ENCODE measurements around the gene USP10.

DNA sequence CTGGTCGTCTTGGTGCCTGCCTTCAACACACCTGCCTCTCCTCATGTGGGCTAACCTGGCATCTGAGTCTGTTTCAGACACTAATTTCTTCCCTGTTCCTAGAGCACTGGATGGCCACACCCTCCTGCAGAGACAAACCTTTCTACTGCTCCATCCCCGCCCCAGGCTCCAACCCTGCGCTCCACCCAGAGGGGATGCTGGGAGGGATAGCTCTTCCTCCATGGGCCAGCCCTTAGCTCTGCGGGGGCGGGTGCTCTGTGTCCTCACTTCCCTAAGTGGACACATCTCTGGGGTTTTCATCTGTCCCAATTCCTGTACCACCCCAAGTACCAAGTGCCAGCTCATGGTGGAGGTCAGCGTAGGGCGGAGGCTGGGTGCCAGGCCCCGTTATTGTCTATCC lies 109.0 kb downstream of the USP10 start:
- TF ChIP-seq, protein P1, sequence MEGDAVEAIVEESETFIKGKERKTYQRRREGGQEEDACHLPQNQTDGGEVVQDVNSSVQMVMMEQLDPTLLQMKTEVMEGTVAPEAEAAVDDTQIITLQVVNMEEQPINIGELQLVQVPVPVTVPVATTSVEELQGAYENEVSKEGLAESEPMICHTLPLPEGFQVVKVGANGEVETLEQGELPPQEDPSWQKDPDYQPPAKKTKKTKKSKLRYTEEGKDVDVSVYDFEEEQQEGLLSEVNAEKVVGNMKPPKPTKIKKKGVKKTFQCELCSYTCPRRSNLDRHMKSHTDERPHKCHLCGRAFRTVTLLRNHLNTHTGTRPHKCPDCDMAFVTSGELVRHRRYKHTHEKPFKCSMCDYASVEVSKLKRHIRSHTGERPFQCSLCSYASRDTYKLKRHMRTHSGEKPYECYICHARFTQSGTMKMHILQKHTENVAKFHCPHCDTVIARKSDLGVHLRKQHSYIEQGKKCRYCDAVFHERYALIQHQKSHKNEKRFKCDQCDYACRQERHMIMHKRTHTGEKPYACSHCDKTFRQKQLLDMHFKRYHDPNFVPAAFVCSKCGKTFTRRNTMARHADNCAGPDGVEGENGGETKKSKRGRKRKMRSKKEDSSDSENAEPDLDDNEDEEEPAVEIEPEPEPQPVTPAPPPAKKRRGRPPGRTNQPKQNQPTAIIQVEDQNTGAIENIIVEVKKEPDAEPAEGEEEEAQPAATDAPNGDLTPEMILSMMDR (IDR thresholded peaks at IDR 0.05): no peak
- TF ChIP-seq ZFX (IDR thresholded peaks at IDR 0.05; ENCODE audit: borderline replicate concordance): no peak

All from 22Rv1 (cell line).